OCI-M2 (cell line): Measurements from ENCODE around the gene F5.

Source experiments
- DNase-seq: peaks from one replicate; lab custom pipeline; 2025; ENCODE audit not compliant: unreplicated experiment; lab: John Stamatoyannopoulos, UW

F5 gene

DNA sequence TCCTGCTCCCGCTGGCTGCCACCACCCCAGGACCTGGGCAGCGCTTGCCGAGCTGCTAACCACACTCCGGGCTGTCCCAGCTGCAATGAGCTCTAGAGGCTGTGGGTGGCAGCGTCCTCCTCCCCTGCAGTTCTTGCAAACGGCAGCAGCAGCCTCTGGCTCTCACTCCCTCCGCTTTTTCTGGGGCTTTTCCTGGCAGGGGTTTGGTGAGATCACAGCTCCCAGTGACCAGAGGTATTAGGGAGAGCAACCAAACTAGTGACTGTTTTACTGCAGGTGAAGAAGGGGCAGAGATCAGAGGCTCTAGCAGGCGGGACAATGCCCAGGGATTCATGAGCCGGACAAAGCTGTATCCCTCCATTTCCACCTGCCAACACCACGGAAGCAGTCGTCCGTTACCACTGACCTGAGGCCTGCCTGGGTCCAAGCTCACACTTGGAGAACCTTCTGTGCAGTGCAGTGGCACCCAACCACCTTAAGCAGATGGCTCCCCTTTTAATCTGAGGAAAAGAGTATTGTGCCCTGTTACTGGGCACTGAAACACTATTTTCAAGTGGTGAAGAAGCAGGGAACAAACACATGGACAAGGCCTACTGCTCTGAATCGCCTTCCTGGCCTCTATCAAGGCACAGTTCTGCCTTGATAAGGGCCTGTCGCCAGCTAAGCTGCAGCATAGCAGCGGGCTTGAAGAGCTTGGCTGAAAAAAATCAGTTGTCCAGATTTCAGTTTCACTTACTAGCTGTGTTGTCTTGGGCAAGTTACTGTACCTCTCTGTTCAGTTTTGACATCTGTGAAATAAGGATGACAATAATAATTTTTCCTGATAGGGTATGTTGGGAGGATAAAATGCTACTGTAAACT, at the start of gene F5:
F5 (minus strand) TSS at position 87 of the 861 bp plus-strand sequence. CDS start 95 bp downstream, outside the sequence.
- no peak for DNase-seq

DNA sequence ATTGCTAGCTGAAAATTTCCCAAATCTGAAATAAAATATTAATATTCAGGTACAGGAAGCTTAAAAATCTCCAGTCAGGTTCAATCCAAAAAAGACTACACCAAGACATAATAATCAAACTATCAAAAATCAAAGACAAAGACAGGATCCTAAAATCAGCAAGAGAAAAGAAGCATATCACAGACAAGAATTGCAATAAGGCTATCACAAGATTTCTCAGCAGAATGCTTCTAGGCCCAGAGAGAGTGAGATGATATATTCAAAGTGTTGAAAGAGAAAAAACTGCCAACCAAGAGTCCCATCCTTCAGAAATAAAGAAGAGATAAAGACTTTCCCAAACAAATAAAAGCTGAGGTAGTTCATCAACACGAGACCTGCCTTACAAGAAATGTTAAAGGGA, 48.6 kb upstream of the F5 start:
- DNase-seq: no peak

DNA sequence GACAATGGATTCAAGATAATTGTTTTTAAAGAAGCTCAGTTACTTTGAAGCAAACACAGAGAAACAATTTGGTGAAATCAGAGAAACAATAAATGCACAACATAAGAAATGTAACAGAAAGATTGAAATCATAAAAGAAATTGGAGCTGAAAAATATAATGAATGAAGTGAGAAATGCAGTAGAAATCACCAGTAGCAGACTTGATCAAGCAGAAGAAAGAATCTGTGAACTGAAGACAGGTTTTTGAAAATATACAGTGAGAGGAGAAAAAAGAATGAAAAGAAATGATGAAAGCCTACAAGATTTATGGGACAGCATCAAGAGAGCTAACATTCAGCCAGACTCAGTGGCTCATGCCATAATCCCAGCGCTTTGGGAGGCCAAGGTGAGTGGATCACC, 47.9 kb upstream of the F5 start:
- DNase-seq: no peak

DNA sequence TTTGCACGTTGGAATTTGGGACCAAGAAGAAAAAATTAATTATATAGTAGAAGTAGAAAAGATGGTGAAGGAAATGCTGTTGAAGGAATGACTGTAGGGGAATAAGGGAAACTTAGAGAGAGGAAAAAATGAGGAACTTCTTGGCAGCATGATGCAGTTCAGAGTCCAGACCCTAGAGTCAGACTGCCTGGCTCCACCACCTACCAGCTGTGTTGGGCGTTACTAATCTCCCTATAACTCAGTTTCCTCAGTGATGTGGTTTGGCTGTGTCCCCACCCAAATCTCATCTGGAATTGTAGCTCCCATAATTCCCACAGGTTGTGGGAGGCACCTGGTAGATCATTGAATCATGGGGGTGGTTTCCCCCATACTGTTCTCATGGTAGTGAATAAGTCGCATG, 45.0 kb upstream of the F5 start:
- DNase-seq: no peak

DNA sequence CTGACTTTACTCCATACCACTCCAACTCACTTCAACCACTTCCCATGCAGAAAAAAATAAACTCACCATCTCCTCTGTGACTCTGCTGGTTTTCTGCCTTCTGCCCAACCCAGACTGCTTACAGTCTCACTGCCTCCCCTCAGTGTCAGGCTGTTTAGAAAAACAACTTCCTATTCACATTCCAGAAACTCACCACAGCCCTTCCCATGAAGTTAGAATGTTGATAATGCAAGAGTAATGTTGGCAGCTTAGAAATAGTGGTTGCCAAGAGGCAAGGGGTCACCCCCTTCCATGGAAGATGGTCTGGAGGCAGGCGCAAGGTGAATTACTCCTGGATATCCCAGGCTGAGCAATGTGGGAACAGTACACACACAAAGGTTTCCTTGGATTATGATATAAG, 43.7 kb upstream of the F5 start, which contains the start of gene SELP:
SELP (minus strand) TSS at position 119 of the 400 bp plus-strand sequence; CDS start at position 69, 50 bp downstream.
- no peak for DNase-seq

DNA sequence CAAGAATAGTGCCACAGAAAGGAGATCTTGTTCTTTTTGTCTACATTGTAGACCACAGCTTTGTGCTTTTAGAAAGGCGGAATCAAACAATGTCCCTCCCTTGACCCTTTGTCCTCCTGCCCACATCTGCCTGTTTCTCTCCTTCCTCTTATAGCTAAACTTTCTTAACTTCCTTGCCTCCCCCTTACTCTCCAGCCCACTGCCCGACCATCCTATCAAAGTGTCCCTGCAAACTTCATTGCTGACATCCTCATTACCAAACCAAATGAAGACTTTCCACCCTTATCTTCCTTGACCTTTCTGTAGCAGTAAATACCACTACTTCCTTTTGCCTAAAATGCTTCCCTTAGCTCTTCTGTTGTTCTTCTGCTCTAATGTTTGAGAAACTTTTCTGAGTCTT, 38.6 kb upstream of the F5 start:
- DNase-seq: no peak

DNA sequence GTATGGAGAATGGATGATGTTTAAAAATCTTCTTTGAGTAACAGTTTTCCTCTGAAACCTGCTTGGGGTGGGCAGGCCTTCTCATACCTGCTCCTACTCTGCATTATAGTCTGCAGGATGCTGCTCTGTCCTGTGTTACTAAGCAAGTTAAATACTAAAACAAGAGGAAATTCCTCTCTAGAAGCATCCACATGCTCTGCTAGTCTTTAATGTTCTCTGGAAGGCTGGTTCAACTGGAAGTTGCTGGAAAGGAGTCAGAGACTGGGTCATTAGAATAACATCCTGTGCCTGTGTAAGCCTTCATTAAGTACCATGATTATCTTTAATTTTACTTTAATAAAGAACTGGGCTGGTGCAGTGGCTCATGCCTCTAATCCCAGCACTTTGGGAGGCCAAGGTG, 37.8 kb upstream of the F5 start:
- DNase-seq: no peak

DNA sequence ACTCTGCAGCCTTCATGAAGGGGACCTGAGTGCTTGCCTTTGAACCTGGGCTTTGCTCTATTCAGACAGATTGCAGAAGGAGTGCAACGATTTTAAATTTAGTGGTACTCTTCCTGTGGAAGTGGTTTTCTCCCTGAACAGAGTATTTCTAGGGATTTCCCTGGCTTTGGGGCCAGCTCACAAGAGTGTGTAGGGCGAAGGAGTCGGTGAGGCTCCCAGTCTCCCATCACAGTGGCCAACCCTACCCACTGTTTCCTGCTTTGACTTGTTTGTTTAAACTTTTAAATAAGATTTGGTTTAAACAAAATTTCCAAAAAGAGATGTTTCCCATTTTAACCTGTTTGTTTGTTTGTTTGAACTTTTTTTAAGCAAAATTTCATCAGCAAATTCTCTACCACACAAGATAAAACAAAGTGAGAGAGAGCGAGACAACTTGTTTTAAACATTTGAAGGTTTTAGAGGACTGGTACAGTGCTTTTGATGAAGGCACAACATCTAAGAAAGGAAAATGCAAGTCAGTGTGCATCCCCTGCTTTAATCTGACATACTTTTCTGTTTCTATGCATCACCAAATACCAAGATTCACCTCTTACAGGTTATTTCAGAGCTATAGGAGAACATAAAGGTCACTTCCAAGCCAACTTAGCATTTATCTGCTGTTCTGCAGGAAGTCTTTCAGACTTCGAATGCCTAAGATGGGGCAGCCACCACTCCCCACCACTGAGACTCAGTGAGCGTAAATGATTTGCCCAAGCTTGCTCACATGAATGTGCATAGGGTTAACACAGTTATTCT, 37.0 kb upstream of the F5 start:
- DNase-seq: no peak

DNA sequence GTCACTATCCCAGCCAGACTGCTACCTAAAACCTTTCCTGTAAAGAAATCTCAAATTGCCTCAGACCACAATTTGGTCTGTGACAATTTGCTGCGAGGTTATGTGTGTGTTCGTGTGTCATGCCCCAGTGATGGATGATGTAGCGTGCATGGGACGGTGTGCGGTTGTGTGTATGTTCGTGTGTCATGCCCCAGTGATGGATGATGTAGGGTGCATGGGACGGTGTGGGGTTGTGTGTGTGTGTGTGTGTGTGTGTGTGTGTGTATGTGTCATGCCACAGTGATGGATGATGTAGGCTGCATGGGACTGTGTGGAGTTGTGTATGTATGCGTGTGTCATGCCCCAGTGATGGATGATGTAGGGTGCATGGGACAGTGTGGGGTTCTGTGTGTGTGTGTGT, 34.3 kb upstream of the F5 start:
- DNase-seq: no peak

DNA sequence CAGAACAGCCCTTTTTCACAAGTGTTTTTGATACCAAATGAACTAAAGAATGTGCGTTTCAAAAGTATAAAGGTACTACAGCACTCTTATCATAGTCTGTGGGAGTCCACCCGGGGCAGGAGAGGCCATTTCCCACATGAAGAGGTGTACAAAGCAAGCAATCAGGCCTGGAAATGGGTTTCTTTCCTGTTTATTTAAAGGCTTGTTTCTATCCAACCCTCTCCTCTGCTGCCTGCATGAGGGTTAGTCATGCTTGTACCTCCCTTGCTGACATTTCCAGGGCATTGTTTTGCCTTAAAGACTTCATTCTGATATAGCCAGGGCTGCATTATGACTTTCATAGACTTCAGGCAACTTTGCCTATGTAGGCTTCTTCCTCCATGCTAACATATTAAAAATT, 32.1 kb upstream of the F5 start:
- no peak for DNase-seq

DNA sequence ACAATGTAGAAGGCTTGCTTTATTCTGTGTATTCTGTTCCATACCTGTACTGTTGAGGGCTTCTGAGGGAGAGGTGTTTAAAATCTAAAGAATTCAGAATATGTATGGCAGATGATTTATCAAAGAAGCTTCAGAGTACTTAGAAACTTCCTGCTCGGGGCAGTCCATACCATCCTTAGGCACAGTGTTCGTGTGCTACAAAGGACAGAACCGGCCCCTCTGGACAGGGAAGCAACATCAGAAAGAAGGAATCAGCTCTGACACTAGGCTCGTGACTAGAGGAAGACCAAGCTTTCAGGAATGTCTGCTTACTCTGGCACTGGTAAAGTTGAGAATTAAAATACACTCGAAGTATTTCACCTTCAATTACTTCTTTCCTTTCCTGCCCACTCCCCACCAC, 29.5 kb upstream of the F5 start:
- no peak for DNase-seq

DNA sequence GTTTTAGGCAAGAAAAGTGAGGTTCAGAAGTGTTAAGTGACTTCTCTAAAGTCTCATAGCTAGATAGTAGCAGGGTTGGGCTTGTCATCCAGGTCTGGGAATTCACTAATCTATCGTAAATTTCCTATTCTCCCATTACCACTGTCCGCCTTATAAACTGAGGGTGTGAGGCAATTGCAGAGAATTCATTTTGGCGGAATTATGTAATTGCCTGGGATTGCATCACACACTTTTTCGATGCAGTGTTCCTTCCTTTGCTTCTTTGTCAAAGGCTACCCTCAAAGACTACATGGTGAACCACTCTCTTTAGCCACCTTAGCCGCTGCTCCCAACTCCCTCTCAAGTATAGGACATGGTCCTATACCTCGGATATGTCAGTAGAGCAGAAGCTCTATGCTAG, 24.6 kb upstream of the F5 start:
- no peak for DNase-seq

DNA sequence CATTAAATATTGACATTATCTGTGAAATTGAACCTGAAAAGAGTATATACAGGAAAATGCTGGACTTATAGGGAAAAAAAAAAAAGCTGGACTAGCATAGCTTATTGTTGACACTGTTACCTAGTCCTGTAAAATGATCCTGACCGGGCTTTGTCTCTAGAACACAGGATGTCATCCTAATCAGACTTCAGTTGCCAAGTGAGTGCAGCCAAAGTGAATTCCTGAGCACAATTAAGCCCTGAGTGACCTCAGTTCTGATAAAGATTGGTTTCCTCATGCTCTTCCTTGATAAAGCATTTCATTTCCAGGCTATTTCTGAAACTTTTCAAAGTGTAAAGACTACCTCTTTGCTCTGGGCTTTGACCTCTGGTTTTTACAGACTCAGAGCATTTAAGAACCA, 23.8 kb upstream of the F5 start:
- DNase-seq: no peak

DNA sequence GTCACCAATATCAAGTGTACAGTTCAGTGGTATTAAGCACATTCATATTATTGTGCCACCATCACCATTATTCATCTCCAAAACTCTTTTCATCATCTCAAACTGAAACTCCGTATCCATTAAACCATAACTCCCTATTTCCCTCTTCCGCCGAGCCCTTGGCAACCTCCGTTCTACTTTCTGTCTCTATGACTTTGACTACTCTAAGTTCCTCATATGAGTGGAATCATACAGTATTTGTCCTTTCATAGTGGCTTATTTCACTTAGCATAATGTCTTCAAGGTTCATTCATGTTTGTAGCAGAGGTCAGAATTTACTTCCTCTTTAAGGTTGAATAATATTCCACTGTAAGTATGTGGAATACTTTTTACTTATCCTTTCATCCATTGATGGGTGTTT, 21.9 kb upstream of the F5 start:
- DNase-seq: no peak

DNA sequence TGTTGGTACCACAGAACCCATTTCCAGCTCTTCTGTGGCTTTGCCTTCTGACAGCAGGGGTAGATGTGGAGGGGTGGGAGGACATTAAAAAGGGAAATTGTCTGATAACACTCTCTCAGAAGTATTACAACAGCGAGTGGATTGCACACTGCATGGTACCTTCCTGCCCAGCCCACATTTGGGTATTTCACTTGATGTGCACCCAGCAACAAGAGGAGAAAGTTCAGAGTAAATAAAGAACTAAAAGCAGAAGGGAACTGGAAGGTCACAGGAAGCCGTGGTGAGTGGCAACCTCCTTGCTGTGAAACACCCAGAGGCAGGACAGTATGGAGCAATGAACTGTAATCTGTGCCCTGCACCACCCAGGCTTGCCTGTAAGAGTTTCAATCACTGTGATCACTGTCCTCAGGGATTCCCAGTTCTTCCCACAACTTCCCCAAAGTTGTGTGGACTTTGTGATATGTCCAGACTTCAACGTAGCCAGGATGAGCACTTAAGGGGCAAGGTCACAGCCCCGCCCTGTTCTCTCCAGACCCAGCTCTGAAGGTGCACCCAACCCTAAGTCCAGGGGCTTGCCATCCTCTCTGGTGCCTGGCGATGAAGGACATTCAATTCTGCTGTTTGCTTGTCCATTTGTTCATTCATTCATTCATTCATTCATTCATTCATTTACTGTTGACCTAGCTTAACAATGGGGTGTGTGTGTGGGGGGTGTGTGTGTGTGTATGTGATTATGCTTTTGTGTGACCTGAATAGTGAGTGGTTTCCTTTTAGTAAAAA, 18.7 kb upstream of the F5 start:
- no peak for DNase-seq

DNA sequence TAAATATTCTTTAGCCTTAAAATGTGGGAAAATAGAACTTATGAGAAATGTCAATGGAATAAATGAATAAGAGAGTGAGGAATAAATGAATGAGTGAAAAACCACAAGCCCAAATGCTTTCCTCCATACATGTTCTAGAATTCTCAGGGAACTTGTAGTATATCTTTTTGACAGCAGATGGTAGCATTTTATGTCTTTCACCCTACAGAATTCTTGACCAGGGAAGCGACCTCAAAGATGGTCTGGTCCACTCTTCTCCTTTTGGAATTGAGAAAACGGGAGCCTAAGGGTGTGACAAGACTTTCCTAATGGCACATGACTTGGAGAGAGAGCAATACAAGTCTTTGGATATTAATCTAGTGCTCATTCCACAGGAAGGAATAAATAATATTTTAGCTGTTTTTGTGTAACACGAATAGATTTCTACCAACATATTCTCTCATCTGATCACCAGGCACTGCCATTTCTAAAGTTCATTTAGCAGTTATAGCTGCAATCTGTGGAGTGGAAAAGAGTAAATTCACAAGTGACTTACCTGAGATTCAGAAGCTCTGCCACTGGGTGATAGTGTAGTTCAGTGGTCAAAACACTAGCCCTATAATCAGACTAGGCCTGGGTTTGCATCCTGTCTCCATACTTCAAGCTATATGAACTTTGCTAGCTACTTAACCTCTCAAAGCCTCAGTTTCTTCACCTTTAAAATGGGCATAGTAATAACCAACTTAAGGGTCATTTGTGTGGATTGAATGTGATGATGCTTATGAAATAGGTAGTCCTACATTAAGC, 15.0 kb upstream of the F5 start:
- DNase-seq: no peak

DNA sequence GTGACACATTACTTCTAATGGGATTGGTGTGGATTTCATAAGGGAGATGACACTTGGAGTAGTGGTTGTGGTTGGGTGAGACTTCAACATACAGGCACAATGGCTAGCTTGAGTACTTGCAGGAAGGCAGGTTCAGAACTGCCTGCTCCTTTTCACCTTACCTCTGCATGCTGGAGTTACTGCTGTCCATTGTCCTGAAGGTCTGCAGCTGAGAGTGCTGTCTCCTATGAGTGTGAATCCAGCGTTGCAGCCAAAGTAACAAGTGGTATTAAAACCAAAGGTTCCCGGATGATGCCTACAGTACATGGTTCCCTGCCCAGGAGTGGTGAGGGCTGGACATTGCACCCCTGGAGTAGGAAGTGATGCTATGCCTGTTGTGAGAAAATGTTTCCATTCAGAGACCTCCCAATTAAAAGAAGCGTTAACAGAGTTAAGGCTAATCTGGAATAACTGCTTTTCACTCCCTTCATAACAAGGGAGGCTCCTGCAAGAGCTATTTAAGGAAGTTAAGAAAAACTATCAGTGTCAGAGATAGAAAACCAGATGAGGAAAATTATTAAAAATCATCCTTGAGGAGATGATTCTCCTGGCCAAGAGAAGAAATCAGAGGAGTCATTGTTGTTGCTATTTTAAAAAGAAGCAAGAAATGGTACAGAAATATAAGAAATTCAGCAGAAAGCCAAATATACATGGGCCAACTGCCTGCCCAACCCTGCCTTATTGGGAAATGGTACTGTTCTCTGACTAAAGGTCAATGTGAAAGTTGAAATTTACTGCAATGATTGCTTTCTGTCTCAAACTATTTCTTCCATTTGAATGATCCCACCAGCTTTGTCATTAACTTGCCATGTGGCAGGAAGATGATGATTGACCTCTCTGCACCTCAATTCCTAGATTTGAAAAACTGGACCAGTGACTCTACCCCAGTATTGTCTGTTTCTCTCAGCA, 9.8 kb upstream of the F5 start:
- no peak for DNase-seq

DNA sequence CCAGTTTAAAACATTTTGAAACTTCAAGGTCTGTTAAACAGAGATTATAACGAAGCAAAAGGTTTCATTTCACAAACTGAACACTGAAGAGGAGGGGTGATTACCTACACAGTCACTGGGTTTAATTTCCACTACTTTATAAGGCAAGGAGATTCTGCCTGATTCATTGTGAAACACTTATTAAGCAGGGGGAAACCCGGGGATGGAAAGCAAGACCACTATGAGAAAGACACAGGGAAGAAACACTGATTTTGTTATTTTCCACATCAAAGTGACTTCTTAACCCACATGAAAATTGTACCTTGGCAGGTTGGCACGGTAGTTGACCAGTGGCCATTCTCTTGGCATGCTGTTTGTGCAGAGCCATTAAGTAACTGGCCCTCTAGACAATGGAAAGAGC, 8.1 kb upstream of the F5 start:
- DNase-seq: no peak

DNA sequence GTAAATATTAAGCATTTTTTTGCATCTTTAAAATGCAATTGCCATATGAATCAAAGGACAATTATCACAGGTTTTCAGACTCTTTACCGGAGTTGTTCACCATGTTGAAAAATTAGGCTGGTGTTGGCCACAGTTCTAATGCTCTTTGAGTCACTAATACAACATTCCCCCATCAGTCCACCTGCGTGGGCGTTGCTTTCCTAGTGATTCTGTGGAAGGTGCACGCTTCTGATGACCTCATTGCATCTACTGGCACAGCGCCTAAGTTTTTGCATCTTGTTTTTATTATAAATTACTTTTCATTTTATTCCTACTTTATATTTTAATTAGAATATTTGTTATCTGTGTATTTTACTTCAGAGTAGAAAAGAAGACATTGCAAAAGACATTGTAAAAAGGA, 4.7 kb upstream of the F5 start:
- no peak for DNase-seq
